ENCODE data around the gene RCOR1.

The RCOR1 gene

DNA sequence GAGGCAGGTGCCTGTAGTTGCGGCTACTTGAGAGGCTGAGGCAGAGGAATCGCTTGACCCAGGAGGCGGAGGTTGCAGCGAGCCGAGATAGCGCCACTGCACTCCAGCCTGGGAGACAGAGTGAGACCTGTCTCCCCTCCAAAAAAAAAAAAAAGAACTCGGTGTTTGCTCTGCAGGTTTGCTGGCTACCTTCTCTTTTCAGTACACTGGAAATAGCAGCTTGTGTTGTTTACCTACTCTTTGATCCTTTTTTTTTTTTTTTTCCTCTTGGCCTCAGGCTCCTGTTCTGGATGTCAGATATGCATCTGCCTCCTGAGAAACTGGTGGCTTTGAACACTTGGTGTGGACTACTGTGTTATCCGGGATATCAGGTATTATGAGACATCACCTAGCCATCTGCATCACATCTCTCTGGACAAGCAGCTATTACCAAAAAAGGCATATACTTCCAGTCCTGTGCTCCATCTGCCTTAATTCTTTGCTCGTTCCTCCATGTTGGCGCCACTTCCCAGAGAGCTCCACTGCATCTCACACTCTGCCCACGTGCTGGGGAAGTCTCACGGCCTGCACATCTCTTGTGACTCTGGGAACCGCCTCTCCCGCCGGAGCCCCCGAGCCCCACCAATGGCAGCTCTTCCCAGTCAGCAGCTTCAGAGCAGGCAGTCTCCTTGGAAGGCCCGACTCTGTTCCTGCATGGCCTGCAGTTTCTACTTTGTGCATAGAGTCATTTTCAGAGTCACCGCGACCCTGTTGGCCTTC lies 133.9 kb downstream of the RCOR1 start:
- no peak for DNase-seq (ENCODE audit: low spot score)

- DNase-seq (ENCODE audit: low spot score), result no peak
Observed at GRCh38 chr14:102727336-102728095, 135.1 kb downstream of the RCOR1 start.

DNA sequence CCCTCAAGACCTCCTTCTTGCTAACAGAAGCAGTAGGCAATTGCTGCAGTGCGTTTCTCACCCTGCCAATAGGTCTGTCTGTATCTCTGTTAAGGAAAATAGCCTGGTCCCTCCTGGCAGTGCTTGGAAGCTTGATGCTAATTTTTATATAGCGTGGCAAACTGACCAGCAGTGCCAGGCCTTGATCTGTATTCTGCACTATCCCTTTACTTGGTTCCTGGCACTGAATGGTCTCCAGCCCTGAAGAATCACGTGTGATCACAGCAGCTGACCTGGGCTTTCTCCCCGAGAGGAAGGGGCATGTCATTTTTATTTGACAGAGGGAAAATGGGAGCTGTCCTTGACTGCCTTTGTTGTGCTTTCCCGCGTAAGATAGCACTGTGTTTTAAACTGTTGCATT lies 136.1 kb downstream of the RCOR1 start:
- no peak for DNase-seq (ENCODE audit: low spot score)

DNA sequence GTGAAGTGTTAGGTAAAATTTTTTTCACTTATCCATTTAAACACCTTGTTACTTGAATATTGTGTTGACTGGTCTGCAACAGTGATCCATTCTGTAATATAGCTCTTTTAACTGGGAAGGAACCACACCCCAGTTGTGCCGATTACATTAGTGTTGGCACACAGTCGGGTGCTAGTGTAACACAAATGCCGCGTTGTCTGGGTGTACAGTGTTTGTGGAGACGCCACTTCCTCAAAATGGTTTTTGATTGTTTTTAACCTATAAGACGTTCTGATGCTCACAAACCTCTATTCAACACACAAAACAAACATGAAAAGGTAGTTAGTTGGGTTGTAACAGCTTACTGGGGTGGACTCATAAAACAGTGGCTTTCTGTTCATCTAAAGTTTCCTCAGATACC lies 136.8 kb downstream of the RCOR1 start:
- DNase-seq (ENCODE audit: low spot score), result no peak

- no peak for DNase-seq (ENCODE audit: low spot score)
Observed at GRCh38 chr14:102729825-102730224, 137.4 kb downstream of the RCOR1 start.

DNA sequence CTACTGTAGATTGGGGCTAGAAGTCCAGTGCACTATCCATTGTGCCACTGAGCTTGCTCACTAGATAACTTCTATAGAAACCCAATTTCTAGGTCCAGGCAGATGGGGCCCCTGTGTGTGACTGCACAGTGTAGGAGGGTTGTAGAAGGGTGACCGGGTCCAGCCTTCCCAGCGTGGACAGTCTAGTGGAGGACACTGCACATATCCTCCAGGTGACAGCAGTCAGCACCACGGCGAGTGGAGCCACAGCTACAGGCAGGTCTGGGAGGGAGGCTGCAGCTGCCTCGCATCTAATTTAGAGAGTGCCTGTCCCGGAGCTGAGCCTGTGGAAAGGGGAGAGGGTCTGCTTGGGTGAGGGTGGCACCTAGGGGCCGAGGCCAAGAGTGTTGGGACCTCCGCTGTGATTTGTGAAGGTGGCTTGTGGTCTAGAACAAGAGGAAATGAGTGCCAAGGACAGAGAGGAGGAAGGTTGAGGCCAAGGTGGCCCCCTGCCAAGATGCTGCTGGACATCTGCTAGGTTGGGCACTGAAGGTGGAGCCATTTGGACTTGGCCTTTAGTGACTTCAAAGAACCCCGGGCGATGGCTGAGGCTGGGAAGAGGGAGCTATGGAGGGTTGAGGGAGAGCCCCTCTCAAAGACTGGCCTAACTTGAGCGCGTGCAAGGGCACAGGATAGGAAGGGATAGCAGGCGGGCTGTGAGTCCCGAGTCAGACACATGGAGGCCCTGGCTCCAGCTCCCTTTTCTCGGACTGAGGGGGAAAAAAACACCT lies 138.8 kb downstream of the RCOR1 start:
- DNase-seq (ENCODE audit: low spot score), result no peak

DNA sequence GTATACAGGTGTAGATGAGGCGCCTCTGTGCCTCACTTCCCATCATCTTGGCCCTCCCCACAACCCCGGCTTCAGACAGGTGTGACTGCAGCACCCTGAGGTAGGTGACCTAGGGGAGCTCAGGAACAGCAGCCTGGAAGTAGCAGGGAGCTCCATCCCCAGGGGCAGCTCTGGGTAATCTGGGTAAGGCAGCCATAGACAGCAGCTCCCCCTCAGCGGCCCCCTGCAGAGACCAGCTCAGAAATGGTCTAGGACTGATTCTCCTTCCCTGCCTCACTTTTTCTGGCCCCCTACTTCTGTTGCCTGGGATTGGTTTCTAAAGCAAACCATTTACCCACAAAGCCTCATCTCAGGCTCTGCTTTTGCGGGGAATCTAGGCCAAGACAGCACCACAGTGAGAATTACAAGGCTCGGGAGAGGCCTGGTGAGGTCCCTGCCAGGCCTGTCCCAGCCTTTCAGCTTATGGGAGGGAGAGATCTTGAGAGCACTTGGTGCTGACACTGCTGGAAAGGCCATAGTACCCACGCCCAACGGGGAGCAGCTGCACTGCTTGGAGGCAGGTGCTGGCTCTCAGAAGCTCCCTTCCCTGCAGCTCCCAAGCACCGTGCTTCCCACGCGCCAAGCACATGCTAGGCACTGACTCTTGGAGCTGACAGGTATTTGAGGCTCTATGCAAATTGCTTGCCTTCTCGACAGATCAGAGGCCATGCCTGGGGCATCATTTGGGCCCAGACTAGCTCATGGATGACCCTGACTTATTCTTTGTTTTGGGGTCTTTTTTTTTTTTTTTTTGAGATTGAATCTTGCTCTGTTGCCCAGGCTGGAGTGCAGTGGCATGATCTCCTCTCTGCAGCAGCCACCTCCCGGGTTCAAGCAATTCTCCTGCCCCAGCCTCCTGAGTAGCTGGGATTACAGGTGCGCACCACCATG lies 139.7 kb downstream of the RCOR1 start:
- no peak for DNase-seq (ENCODE audit: low spot score)

DNA sequence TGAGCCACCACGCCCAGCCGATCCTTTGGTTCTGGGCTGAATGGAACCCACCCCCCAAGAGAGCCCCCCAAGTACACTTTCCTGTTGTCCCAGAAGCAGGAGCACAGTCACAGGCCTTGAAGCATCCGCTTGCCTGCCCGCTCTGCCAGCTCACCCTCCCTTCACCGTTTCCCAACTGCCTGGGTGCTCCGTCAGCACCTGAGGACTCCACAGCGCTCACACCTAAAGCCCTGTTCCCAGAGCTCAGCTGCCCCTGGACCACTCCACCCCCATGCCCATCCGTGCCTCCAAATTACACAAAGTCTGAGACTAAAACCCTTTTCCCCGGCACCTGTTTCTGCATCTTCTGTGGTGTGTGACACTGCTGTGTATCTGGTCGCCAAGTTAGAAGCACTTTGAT lies 140.5 kb downstream of the RCOR1 start:
- no peak for DNase-seq (ENCODE audit: low spot score)

GRCh38 chr14:102733326-102733725 lies 140.9 kb downstream of the RCOR1 start:
- DNase-seq (ENCODE audit: low spot score), result no peak

- DNase-seq (ENCODE audit: low spot score), result no peak
Observed at GRCh38 chr14:102734436-102734835, 142.0 kb downstream of the RCOR1 start.

DNA sequence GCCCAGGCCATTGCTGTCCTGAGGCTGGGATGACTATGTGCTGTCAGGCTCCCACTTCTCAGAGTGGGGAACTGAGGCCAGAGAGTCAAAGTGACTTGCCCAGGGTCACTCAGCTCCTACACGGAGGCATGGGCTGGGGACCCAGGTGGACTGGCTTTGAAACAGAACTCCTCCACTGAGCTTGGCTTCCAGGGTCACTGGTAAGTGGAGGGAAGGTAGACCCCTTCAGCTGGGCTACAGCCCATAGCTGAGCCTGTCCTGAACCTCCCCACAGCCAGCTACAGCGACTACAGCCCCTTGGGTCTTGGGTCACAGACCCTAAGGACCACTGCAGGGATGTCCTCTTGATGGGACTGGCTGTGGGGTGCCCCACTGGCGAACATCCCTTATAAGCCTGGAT lies 144.5 kb downstream of the RCOR1 start:
- DNase-seq (ENCODE audit: low spot score), result no peak

- no peak for DNase-seq (ENCODE audit: low spot score)
Observed at GRCh38 chr14:102737402-102738372, 145.2 kb downstream of the RCOR1 start.

DNA sequence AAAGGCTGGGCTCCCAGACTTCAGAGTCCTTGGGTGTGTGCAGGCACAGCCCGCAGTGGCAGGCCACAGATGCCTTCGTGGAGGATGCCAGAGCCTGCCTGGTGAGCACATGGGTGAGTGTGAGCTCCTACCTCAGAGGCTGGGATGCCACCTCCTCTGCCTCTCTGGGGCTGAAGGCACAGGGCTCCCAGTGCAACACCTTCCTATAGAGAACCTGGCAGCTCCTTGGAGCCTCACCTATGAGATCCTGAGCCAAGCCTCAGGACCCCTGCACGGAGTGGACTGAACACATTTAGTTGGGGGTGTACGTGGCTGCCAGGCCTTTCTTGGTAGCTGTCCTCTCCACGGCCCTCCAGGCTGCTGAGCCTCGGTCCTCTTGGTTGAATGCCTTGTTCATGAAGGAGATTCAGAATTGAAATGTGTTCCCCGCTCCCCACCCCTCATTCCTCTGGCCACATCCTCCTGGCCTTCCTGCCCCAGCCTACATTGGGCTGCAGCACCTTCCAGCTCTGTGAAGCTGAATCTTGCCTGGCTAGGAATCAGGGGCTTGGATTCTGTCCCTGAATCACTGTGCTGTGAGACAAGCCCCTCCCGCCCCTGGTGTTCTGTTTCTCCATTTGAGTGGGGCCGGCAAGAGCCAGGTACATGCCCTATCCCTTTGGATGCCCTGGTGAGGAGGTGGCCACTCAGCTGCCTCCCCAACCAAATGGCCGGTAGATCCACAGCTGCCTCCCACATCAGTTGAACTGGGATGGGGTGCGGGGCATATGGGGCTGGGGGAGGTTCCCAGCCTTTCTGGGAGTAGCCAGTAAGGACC lies 146.1 kb downstream of the RCOR1 start:
- no peak for DNase-seq (ENCODE audit: low spot score)

- no peak for DNase-seq (ENCODE audit: low spot score)
Observed at GRCh38 chr14:102739190-102739469, 146.7 kb downstream of the RCOR1 start.

- DNase-seq (ENCODE audit: low spot score), result no peak
Observed at GRCh38 chr14:102746634-102747438, 154.4 kb downstream of the RCOR1 start.

DNA sequence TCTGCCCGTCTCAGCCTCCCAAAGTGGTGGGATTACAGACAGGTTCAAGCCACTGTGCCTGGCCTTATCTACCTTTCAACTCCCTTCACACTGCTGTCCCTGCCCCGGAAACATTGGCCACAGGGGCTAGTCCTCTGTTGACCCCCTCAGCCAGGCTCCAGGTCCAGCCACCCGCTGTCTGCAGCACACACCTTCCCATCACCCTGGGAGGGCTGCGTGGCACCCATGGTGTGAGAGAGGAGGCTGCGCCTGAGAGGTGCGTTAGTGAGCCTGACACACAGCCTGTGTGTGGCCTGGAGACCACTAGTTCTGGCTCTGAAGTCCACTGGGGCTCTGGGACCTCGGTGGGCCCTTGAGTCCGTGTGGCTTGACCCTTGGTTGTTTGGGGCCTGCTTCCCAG lies 156.4 kb downstream of the RCOR1 start:
- DNase-seq (ENCODE audit: low spot score), result no peak

- no peak for DNase-seq (ENCODE audit: low spot score)
Observed at GRCh38 chr14:102749393-102750305, 157.2 kb downstream of the RCOR1 start.

DNA sequence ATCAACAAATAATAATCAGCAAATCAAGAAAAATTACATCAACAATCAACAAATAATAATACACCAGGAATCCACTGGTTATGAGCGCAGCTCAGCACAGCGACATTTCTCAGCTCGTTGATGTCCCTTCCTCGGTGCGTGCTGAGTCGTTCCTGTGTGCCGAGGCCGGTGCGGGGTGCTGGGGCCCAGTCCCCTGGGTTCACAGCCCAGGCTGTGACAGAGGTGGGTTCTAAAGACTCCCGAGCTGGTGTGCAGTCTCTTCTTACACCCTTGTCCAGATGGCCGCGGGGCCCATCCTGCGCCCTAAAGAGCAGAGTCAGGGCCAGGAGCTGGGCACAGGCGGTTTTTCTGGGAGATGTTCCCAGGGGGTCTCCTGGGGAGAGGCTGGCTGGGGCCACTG lies 157.9 kb downstream of the RCOR1 start:
- DNase-seq (ENCODE audit: low spot score), result no peak
